Measurements from ENCODE around the gene ELMO1.

DNA sequence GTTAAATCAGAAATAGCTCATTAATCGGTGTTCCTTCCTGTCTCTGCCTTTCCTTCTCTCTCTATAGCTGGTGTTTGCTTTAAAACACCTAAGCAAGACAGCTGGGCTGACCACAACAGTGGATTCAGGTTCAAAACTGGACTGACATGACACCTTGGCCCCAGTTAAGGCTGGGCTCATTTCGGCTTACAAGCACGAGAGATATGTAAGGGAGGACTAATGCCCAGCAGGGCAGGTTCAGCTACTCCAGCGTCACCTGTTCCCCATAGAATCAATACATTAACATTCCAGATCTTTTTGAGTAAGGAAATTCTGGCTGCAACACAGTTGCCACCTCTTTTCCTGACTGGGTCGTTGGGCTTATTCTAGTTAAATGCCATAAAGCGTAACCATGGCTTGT is 401.4 kb downstream of the ELMO1 start:
- TF ChIP-seq TAF1 (IDR thresholded peaks at IDR 0.05; ENCODE audit: borderline replicate concordance, low read depth, low read length) (no peak), POLR2A (IDR thresholded peaks at IDR 0.05; ENCODE audit: low read depth, low read length) (no peak)

All from GM12892 (cell line).